GM23338 (cell line): Measurements from ENCODE around the gene BCL2L12. TPM values are rescaled to one million over a fixed set of nuclear protein-coding genes. Genes with fewer than 3 reads are reported as not detected.

Experiments
- ATAC-seq: fragments of 200-7000 bp; cut with Tn5 transposase; 3 replicates; pipeline ENCODE4 v1.9.1; 2020
- DNase-seq: peaks from one replicate; pipeline ENCODE4 v3.0.0-alpha.2; 2015; ENCODE audit warnings: low spot score
- H2AFZ ChIP-seq: fragments of 200-600 bp; sonication (generic); 2 replicates; pipeline ENCODE4 v1.8.0; 2016; ENCODE audit warnings: antibody characterized with exemption, mild to moderate bottlenecking, moderate library complexity
- H3F3A ChIP-seq: fragments of 200-600 bp; sonication (generic); replicated peaks from 2 replicates; pipeline ENCODE4 v1.8.0; 2017; ENCODE audit warnings: antibody characterized with exemption, mixed run types, low read depth
- H3K27ac ChIP-seq: fragments of 200-600 bp; sonication (generic); 2 replicates; pipeline ENCODE4 v1.6.1; 2016; ENCODE audit warnings: low read depth
- H3K27me3 ChIP-seq: fragments of 200-600 bp; sonication (generic); 2 replicates; pipeline ENCODE4 v1.8.0; 2016; ENCODE audit warnings: mild to moderate bottlenecking, mixed run types, moderate library complexity; ENCODE audit not compliant: insufficient read depth
- H3K36me3 ChIP-seq: fragments of 200-600 bp; sonication (generic); 2 replicates; pipeline ENCODE4 v1.8.0; 2016; ENCODE audit warnings: mild to moderate bottlenecking; ENCODE audit not compliant: insufficient read depth
- H3K4me1 ChIP-seq: fragments of 200-600 bp; sonication (generic); 2 replicates; pipeline ENCODE4 v1.8.0; 2016; ENCODE audit warnings: mild to moderate bottlenecking, moderate library complexity; ENCODE audit not compliant: insufficient read depth
- H3K4me2 ChIP-seq: fragments of 200-600 bp; sonication (generic); 2 replicates; pipeline ENCODE4 v1.7.1; 2017; ENCODE audit warnings: mixed run types
- H3K4me3 ChIP-seq: fragments of 200-600 bp; sonication (generic); 2 replicates; pipeline ENCODE4 v1.6.1; 2016; ENCODE audit warnings: mixed run types
- H3K79me2 ChIP-seq: fragments of 200-600 bp; sonication (generic); replicated peaks from 2 replicates; pipeline ENCODE4 v1.8.0; 2017; ENCODE audit warnings: mild to moderate bottlenecking; ENCODE audit not compliant: insufficient read depth
- H3K9me2 ChIP-seq: fragments of 200-600 bp; sonication (generic); 2 replicates; pipeline ENCODE4 v1.8.0; 2017; ENCODE audit not compliant: insufficient read depth
- H4K20me1 ChIP-seq: fragments of 200-600 bp; sonication (generic); replicated peaks from 2 replicates; pipeline ENCODE4 v1.8.0; 2017; ENCODE audit warnings: mild to moderate bottlenecking; ENCODE audit not compliant: insufficient read depth
- H3K27ac Mint-ChIP-seq: 2 replicates; pipeline ENCODE4 v1.8.0; 2020; ENCODE audit warnings: inconsistent platforms, mild to moderate bottlenecking, moderate library complexity, mixed read lengths
- H3K27me3 Mint-ChIP-seq: 3 replicates; pipeline ENCODE4 v1.8.0; 2022; ENCODE audit warnings: low read depth, mild to moderate bottlenecking, moderate library complexity, mixed read lengths, inconsistent platforms; ENCODE audit not compliant: insufficient read depth, poor library complexity
- H3K36me3 Mint-ChIP-seq: 3 replicates; pipeline ENCODE4 v1.8.0; 2021; ENCODE audit warnings: low read depth, mild to moderate bottlenecking, inconsistent platforms, moderate library complexity, mixed read lengths
- H3K4me1 Mint-ChIP-seq: 3 replicates; pipeline ENCODE4 v1.8.0; 2020; ENCODE audit warnings: mild to moderate bottlenecking, inconsistent platforms, mixed read lengths
- H3K4me3 Mint-ChIP-seq: 3 replicates; pipeline ENCODE4 v1.8.0; 2021; ENCODE audit warnings: moderate library complexity, mild to moderate bottlenecking, inconsistent platforms, mixed read lengths
- H3K9me3 Mint-ChIP-seq: 3 replicates; pipeline ENCODE4 v1.8.0; 2020; ENCODE audit warnings: moderate library complexity, mild to moderate bottlenecking, inconsistent platforms, mixed read lengths
- CREB1 ChIP-seq: fragments of 250-450 bp; sonication (Bioruptor Pico); IDR thresholded peaks from 2 replicates; pipeline ENCODE4 v1.5.0; 2020; ENCODE audit warnings: low read depth, mild to moderate bottlenecking, moderate library complexity
- JUNB ChIP-seq: IDR thresholded peaks from one replicate; pipeline ENCODE4 v1.6.1; 2016; ENCODE audit warnings: antibody characterized with exemption; ENCODE audit not compliant: unreplicated experiment
- NANOG ChIP-seq: IDR thresholded peaks from 2 replicates; pipeline ENCODE4 v1.6.1; 2016; ENCODE audit warnings: antibody characterized with exemption, borderline replicate concordance
- POLR2AphosphoS5 ChIP-seq: IDR thresholded peaks from 2 replicates; pipeline ENCODE4 v1.6.1; 2016; ENCODE audit warnings: antibody characterized with exemption, low read depth
- STAT1 ChIP-seq: IDR thresholded peaks from one replicate; pipeline ENCODE4 v1.6.1; 2016; ENCODE audit warnings: antibody characterized with exemption; ENCODE audit not compliant: unreplicated experiment
- ZNF462 ChIP-seq: fragments of 250-450 bp; sonication (Bioruptor Pico); IDR thresholded peaks from 2 replicates; pipeline ENCODE4 v1.5.0; 2020; ENCODE audit warnings: mild to moderate bottlenecking, moderate library complexity
- polyA plus RNA-seq: library from polyadenylated mRNA; unstranded; fragments of >200 nt; fragmentation: Nextera tagmentation; extraction: Ambion mirVana; gene quantifications from 2 replicates; pipeline ENCODE4 v1.2.1, GENCODE V29; 2016
- total RNA-seq: library from RNA; depleted of rRNA; stranded (reverse); fragments of >200 nt; shearing (Covaris generic); gene quantifications from 2 replicates; pipeline ENCODE4 v1.2.3, GENCODE V29; 2014
- TF ChIP-seq, protein P1 (sequence below), 2 experiments: fragments of 200-600 bp in 1 of 2; sonication (generic) in 1 of 2; conservative IDR thresholded peaks; 2 replicates each; pipeline versions ENCODE4 v1.5.1 to v1.6.1; 2016 to 2017; ENCODE audit warnings: antibody characterized with exemption in 2 of 2, low read depth in 2 of 2, mild to moderate bottlenecking in 2 of 2, moderate library complexity in 1 of 2

BCL2L12 gene
- total and polyA plus RNA-seq, 2 experiments from 2014 or later = 61.3 to 102 TPM

DNA sequence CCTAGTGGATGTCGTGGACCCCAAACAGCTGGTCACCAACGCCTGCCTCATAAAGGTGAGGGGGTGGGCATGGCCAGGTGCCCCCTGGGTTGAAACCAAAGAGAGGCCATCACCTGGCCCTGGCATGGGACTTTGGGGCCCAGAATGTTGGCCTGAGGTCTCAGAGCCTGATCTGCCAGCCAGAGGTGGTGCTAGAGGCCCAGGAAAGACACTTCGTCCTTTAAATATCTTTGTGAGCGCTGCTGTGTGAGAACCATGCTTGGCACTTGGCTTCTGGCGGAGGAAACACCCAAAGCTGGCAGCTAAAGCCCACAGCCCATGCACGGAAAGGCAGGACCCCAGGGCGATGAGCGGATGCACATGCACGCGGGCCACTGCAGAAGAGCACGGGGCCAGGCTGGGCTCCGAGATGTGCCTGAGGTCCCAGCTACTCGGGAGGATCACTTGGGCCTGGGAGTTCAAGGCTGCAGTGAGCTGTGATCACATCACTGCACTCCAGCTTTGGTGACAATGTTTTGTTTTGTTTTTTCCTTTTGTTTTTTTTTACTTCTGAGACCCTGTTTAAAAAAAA lies 19.3 kb downstream of the BCL2L12 start:
- DNase-seq = no peak
- no peak for TF ChIP-seq STAT1
- no peak for TF ChIP-seq JUNB
- TF ChIP-seq CREB1 (CRISPR knock-in tag) = no peak
- TF ChIP-seq NANOG = no peak
- no peak for TF ChIP-seq POLR2AphosphoS5
- TF ChIP-seq, protein P1, sequence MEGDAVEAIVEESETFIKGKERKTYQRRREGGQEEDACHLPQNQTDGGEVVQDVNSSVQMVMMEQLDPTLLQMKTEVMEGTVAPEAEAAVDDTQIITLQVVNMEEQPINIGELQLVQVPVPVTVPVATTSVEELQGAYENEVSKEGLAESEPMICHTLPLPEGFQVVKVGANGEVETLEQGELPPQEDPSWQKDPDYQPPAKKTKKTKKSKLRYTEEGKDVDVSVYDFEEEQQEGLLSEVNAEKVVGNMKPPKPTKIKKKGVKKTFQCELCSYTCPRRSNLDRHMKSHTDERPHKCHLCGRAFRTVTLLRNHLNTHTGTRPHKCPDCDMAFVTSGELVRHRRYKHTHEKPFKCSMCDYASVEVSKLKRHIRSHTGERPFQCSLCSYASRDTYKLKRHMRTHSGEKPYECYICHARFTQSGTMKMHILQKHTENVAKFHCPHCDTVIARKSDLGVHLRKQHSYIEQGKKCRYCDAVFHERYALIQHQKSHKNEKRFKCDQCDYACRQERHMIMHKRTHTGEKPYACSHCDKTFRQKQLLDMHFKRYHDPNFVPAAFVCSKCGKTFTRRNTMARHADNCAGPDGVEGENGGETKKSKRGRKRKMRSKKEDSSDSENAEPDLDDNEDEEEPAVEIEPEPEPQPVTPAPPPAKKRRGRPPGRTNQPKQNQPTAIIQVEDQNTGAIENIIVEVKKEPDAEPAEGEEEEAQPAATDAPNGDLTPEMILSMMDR (conservative IDR thresholded peaks at IDR 0.05; ENCODE audit: low read depth in 2 of 2) = no peak
- TF ChIP-seq ZNF462 (CRISPR knock-in tag) = no peak
- Mint-ChIP-seq H3K4me3 (peak overlapping the region; percentile 26; the same call in 1 of the 3 replicates), H3K36me3 (peaks cover 70% of the 10 kb centered on the region), H3K27ac (no peak overlapping the region), H3K27me3 (peaks cover 38% of the 10 kb centered on the region), H3K4me1 (peaks cover 51% of the 10 kb centered on the region), H3K9me3 (no peaks in the 10 kb centered on the region; the same call in 2 of the 3 replicates)
- ATAC-seq = no peak
- H3K4me3 ChIP-seq = no peak overlapping the region
- H2AFZ ChIP-seq = no peak overlapping the region
- peak overlapping the region; percentile 72 for H3K27ac ChIP-seq
- H3K9me2 ChIP-seq = no peaks in the 10 kb centered on the region
- H3K79me2 ChIP-seq = peaks cover 38% of the 10 kb centered on the region
- peaks cover 28% of the 10 kb centered on the region for H3K4me1 ChIP-seq
- no peaks in the 10 kb centered on the region for H3K27me3 ChIP-seq
- peaks cover 55% of the 10 kb centered on the region for H4K20me1 ChIP-seq
- H3K4me2 ChIP-seq = no peak overlapping the region
- H3F3A ChIP-seq = peaks cover 72% of the 10 kb centered on the region
- peaks cover 44% of the 10 kb centered on the region for H3K36me3 ChIP-seq
